Measurements from ENCODE around the gene BHMT.

DNA sequence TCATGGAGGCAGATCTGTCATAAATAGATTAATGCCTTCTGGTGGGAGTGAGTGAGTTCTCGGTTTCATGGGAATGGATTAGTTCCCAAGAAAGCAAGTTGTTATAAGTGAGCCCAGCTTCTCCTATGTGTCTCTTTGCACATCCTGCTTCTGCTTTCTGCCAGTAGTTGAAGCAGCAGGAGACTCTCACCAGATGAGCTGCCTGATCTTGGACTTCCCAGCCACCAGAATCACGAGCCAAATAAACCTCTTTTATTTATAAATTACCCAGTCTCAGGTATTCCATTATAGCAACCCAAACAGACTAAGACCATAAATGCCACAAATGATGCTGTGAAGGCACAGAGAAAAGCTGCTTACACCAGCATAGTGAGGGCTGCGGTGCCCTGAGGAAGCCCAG, 28.9 kb downstream of the BHMT start:
- TF ChIP-seq, protein P1, sequence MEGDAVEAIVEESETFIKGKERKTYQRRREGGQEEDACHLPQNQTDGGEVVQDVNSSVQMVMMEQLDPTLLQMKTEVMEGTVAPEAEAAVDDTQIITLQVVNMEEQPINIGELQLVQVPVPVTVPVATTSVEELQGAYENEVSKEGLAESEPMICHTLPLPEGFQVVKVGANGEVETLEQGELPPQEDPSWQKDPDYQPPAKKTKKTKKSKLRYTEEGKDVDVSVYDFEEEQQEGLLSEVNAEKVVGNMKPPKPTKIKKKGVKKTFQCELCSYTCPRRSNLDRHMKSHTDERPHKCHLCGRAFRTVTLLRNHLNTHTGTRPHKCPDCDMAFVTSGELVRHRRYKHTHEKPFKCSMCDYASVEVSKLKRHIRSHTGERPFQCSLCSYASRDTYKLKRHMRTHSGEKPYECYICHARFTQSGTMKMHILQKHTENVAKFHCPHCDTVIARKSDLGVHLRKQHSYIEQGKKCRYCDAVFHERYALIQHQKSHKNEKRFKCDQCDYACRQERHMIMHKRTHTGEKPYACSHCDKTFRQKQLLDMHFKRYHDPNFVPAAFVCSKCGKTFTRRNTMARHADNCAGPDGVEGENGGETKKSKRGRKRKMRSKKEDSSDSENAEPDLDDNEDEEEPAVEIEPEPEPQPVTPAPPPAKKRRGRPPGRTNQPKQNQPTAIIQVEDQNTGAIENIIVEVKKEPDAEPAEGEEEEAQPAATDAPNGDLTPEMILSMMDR (IDR thresholded peaks at IDR 0.05; ENCODE audit: insufficient read depth, low read depth, low read length): no peak
- TF ChIP-seq EZH2 (IDR thresholded peaks at IDR 0.05; ENCODE audit: insufficient read depth, low read length): no peak

Data from astrocyte (in vitro differentiated cells and primary cell).